Endothelial cell of umbilical vein (primary cell): ENCODE measurements around the gene GRIN3A. TPM values are rescaled to one million over a fixed set of nuclear protein-coding genes. Genes with fewer than 3 reads are reported as not detected.

Experiments
- BruUV-seq: library from RNA; stranded (reverse); fragments of 400-500 nt; replicated peaks from 2 replicates; lab custom pipeline; 2021; lab: Mats Ljungman, UMichigan
- CTCF ChIA-PET: fragments of 300-600, 350-600 bp; sonication (Branson Sonifier 250); formaldehyde crosslinking; loops from one replicate; lab custom pipeline; 2021; ENCODE audit warnings: antibody characterized with exemption, inconsistent platforms; lab: Charles Lee
- POLR2A ChIA-PET: fragments of 300-600, 350-600 bp; sonication (Branson Sonifier 250); formaldehyde crosslinking; loops from one replicate; lab custom pipeline; 2021; ENCODE audit warnings: antibody characterized with exemption, inconsistent platforms; lab: Charles Lee
- DNase-seq: peaks from one replicate; pipeline ENCODE4 v3.0.0-alpha.2; 2011; ENCODE audit warnings: low read depth, low spot score
- FAIRE-seq: peaks from 2 replicates; lab custom pipeline; 2011; peaks lifted over from hg19 to GRCh38; lab: Jason Lieb, UNC
- H2AFZ ChIP-seq: 2 replicates; pipeline ENCODE4 v1.6.0; 2012; ENCODE audit warnings: low read depth, low read length, control low read depth, inconsistent platforms
- H3K27ac ChIP-seq: 2 replicates; pipeline ENCODE4 v1.5.1; 2011; ENCODE audit warnings: low read depth, mild to moderate bottlenecking, control low read depth, low read length, moderate library complexity; ENCODE audit not compliant: insufficient read depth
- H3K27me3 ChIP-seq, 2 experiments: 2 replicates each; pipeline versions ENCODE4 v1.6.0 to v1.6.1; 2011; ENCODE audit warnings: low read length in 2 of 2, mixed read lengths in 1 of 2; ENCODE audit not compliant: control insufficient read depth in 2 of 2, insufficient read depth in 2 of 2
- H3K36me3 ChIP-seq, 2 experiments: 2 replicates in 1 of 2; 3 replicates in 1 of 2; pipeline ENCODE4 v1.5.1; 2011; ENCODE audit warnings: low read length in 2 of 2, mild to moderate bottlenecking in 1 of 2, moderate library complexity in 1 of 2; ENCODE audit not compliant: control insufficient read depth in 2 of 2, insufficient read depth in 2 of 2; ENCODE audit errors: extremely low read depth in 1 of 2
- H3K4me1 ChIP-seq: 3 replicates; pipeline ENCODE4 v1.5.1; 2011; ENCODE audit warnings: mild to moderate bottlenecking, low read length; ENCODE audit not compliant: control insufficient read depth, insufficient read depth; ENCODE audit errors: extremely low read depth
- H3K4me2 ChIP-seq: 2 replicates; pipeline ENCODE4 v1.6.1; 2011; ENCODE audit warnings: low read length, control low read depth, mixed read lengths; ENCODE audit not compliant: insufficient read depth
- H3K4me3 ChIP-seq, 3 experiments: fragments of 200-600 bp in 1 of 3; sonication (generic), shearing (Covaris generic) in 1 of 3; replicated peaks in 1 of 3; 2 replicates each; pipeline ENCODE4 v1.5.1; 2011 to 2016; ENCODE audit warnings: control low read depth in 3 of 3, low read length in 3 of 3, mild to moderate bottlenecking in 2 of 3, inconsistent platforms in 1 of 3, low read depth in 1 of 3, moderate library complexity in 1 of 3; ENCODE audit not compliant: insufficient read depth in 1 of 3
- H3K79me2 ChIP-seq: 2 replicates; pipeline ENCODE4 v1.6.0; 2012; ENCODE audit warnings: low read length, inconsistent platforms; ENCODE audit not compliant: control insufficient read depth, insufficient read depth
- H3K9ac ChIP-seq: replicated peaks from 2 replicates; pipeline ENCODE3; 2011; ENCODE audit warnings: low read length, control low read depth; ENCODE audit not compliant: insufficient read depth; ENCODE audit errors: extremely low read depth
- H3K9me1 ChIP-seq: replicated peaks from 3 replicates; pipeline ENCODE4 v1.6.0; 2011; ENCODE audit warnings: mild to moderate bottlenecking, low read length; ENCODE audit not compliant: control insufficient read depth, insufficient read depth; ENCODE audit errors: extremely low read depth
- H3K9me3 ChIP-seq: replicated peaks from 2 replicates; pipeline ENCODE4 v1.5.1; 2012; ENCODE audit warnings: low read length, inconsistent platforms; ENCODE audit not compliant: control insufficient read depth, insufficient read depth
- H4K20me1 ChIP-seq: replicated peaks from 2 replicates; pipeline ENCODE3; 2011; ENCODE audit warnings: mild to moderate bottlenecking, low read length; ENCODE audit not compliant: control insufficient read depth, insufficient read depth; ENCODE audit errors: extremely low read depth
- CTCF ChIP-seq, 2 donors: IDR thresholded peaks; 1 replicate in 1 of 2; 2 replicates in 1 of 2; pipeline ENCODE4 v1.5.1; 2011; ENCODE audit warnings: low read length in 2 of 2, mild to moderate bottlenecking in 2 of 2, moderate library complexity in 2 of 2, control low read depth in 1 of 2, inconsistent platforms in 1 of 2, low read depth in 1 of 2; ENCODE audit not compliant: insufficient read depth in 1 of 2; ENCODE audit errors: extremely low read depth in 1 of 2
- EZH2 ChIP-seq: IDR thresholded peaks from 2 replicates; pipeline ENCODE4 v1.6.1; 2012; ENCODE audit warnings: borderline replicate concordance, low read depth, mild to moderate bottlenecking, moderate library complexity, low read length, inconsistent platforms; ENCODE audit not compliant: severe bottlenecking
- FOS ChIP-seq: IDR thresholded peaks from 2 replicates; pipeline ENCODE4 v1.6.1; 2011; ENCODE audit warnings: mild to moderate bottlenecking, low read length, moderate library complexity, borderline replicate concordance; ENCODE audit not compliant: insufficient read depth
- GATA2 ChIP-seq: IDR thresholded peaks from 2 replicates; pipeline ENCODE4 v1.7.0; 2011; ENCODE audit warnings: low read depth, mild to moderate bottlenecking, moderate library complexity, mixed read lengths, low read length; ENCODE audit not compliant: insufficient read length, insufficient read depth
- JUN ChIP-seq: IDR thresholded peaks from 2 replicates; pipeline ENCODE4 v1.6.1; 2011; ENCODE audit warnings: borderline replicate concordance, low read depth; ENCODE audit not compliant: insufficient read length, insufficient read depth
- MYC ChIP-seq: IDR thresholded peaks from one replicate; pipeline ENCODE4 v1.6.1; 2011; ENCODE audit warnings: mild to moderate bottlenecking, low read depth, low read length
- POLR2A ChIP-seq: IDR thresholded peaks from 2 replicates; pipeline ENCODE4 v1.6.1; 2012; ENCODE audit warnings: low read depth, mild to moderate bottlenecking, control low read depth, low read length
- POLR2AphosphoS5 ChIP-seq: IDR thresholded peaks from 2 replicates; pipeline ENCODE4 v1.6.1; 2012; ENCODE audit warnings: low read depth, mild to moderate bottlenecking, control low read depth, low read length, moderate library complexity; ENCODE audit not compliant: insufficient read depth
- dilution Hi-C: fragments of 300-500 bp; cut with MboI; formaldehyde crosslinking; loops from one replicate; pipeline ENCODE4 v1.15.0; 2019; ENCODE audit warnings: low sequenced_read_pairs; ENCODE audit not compliant: extremely low pct_ligation_motif_present
- intact Hi-C: fragments of 100-400 bp; cut with micrococcal nuclease; formaldehyde crosslinking; loops from one replicate; pipeline ENCODE4 v1.10.0; 2022
- polyA plus RNA-seq, 4 experiments: library from polyadenylated mRNA; depleted of rRNA in 3 of 4; stranded (reverse) in 3 of 4; unstranded in 1 of 4; fragments of >200 nt; gene quantifications; 2 replicates each; pipeline versions ENCODE4 v1.2.1 to v1.2.3, GENCODE V29; 2011 to 2012; ENCODE audit warnings: missing spikeins in 1 of 4
- total RNA-seq: library from RNA; stranded (reverse); gene quantifications from 2 replicates; pipeline ENCODE4 v1.2.3, GENCODE V29; 2021
- TF ChIP-seq, protein P1 (sequence below): IDR thresholded peaks from 2 replicates; pipeline ENCODE4 v1.6.1; 2011; ENCODE audit not compliant: insufficient read depth, insufficient read length

Gene GRIN3A
- total and polyA plus RNA-seq, 2 donors (not counting 3 experiments of a cell fraction or from before 2014, with no cell fraction given), result not detected

GRCh38 chr9:101635473-101635872 lies 103.0 kb downstream of the GRIN3A start:
- intact Hi-C loops, result no loop called here
- Histone ChIP-seq H3K27ac (no peak overlapping the region), H3K4me2 (no peak overlapping the region), H2AFZ (no peak overlapping the region), H3K27me3 (no peaks in the 10 kb centered on the region), H3K9me1 (no peaks in the 10 kb centered on the region), H3K4me3 (no peak overlapping the region), H3K9me3 (no peaks in the 10 kb centered on the region), H3K36me3 (no peaks in the 10 kb centered on the region), H3K79me2 (no peaks in the 10 kb centered on the region), H3K4me1 (no peaks in the 10 kb centered on the region), H3K9ac (no peak overlapping the region), H4K20me1 (no peaks in the 10 kb centered on the region)
- CTCF ChIA-PET, result no interaction called here
- no peak for TF ChIP-seq MYC
- TF ChIP-seq CTCF (IDR thresholded peaks at IDR 0.05; ENCODE audit: extremely low read depth in 1 of 2, insufficient read depth in 1 of 2, low read depth in 1 of 2, low read length in 2 of 2), result no peak
- TF ChIP-seq, protein P1, sequence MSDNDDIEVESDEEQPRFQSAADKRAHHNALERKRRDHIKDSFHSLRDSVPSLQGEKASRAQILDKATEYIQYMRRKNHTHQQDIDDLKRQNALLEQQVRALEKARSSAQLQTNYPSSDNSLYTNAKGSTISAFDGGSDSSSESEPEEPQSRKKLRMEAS, result no peak
- TF ChIP-seq FOS, result no peak
- TF ChIP-seq POLR2A, result no peak
- TF ChIP-seq GATA2, result no peak
- no peak for TF ChIP-seq JUN
- no peak for TF ChIP-seq POLR2AphosphoS5
- TF ChIP-seq EZH2, result no peak
- DNase-seq (no peak), FAIRE-seq (no peak)
- dilution Hi-C loops, result no loop called here
- POLR2A ChIA-PET, result no interaction called here
- no TSS peak for BruUV-seq
